ENCODE results near the gene SLC26A5. TPM values are rescaled to one million over a fixed set of nuclear protein-coding genes. Genes with fewer than 3 reads are reported as not detected.

Gene SLC26A5
- total and polyA plus RNA-seq, 9 donors: 0.06 to 0.34 (median 0.11) TPM; not detected in 5

DNA sequence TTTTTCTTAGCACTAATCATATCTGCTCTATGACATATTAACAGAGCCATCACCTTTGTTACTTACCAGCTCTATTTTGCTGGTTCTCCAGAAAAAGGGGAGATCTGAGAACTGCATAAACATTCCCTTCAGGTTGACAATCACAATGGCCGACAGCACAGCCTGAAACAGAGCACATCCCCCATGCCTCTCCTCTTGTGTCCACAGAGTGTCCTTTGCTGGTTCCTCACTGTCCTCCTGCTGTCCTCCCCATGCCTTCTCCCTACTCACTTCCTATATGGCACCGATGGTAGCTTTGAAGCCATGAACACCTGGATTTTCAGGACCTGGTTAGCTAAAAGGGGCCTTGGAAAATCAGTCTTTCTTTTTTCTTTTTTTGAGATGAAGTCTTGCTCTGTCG, 56.7 kb downstream of the SLC26A5 start:
- TF ChIP-seq, protein P1, sequence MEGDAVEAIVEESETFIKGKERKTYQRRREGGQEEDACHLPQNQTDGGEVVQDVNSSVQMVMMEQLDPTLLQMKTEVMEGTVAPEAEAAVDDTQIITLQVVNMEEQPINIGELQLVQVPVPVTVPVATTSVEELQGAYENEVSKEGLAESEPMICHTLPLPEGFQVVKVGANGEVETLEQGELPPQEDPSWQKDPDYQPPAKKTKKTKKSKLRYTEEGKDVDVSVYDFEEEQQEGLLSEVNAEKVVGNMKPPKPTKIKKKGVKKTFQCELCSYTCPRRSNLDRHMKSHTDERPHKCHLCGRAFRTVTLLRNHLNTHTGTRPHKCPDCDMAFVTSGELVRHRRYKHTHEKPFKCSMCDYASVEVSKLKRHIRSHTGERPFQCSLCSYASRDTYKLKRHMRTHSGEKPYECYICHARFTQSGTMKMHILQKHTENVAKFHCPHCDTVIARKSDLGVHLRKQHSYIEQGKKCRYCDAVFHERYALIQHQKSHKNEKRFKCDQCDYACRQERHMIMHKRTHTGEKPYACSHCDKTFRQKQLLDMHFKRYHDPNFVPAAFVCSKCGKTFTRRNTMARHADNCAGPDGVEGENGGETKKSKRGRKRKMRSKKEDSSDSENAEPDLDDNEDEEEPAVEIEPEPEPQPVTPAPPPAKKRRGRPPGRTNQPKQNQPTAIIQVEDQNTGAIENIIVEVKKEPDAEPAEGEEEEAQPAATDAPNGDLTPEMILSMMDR (IDR thresholded peaks at IDR 0.05): no peak
- TF ChIP-seq POLR2A (IDR thresholded peaks at IDR 0.05): no peak
- no peak for TF ChIP-seq EP300 (IDR thresholded peaks at IDR 0.05)
- WGBS, 3 donors: 76 to 87% (median 81%) methylated on average over 3 of the region's 3 CpGs

DNA sequence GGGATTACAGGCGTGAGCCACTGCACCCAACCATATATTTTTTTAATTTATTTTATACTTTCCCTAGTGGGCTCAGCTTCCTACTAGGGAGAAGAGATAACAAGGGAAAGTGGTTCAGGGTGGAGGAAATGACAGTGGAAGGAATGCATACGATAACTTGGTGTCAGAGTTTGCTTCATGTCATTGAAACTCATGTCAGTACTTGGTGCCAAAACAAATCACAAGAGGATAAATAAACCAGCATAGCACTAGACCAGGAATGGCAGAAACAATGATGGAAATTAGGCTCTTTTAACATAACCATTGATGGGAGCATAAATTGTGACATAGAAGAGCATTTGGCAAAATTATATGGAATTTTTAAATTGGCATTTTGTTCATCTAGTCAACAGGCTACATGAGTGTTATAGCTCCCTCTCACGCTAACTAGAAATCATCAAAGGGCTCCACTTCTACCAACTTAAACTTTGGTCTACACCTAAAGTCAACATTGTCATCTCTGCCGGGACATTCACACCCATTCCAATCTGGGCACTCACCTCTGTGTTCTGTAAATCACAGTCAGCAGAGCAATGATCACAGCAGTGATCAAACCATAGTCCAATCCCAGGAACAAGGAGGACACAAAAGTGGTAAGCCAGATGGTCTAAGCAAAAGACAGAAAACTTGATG, 57.4 kb downstream of the SLC26A5 start:
- no peaks in the 10 kb centered on the region for H3K4me1 ChIP-seq (ENCODE audit: insufficient read depth)
- H3K27me3 ChIP-seq: no peaks in the 10 kb centered on the region
- no peak overlapping the region for H3K4me3 ChIP-seq
- no peaks in the 10 kb centered on the region for H3K9me3 ChIP-seq
- intact Hi-C loops (cut with DNase I): no loop called here
- no peak for TF ChIP-seq EP300 (IDR thresholded peaks at IDR 0.05)
- TF ChIP-seq POLR2A (IDR thresholded peaks at IDR 0.05): no peak
- TF ChIP-seq, protein P1 (IDR thresholded peaks at IDR 0.05): no peak
- H3K27ac ChIP-seq: no peak overlapping the region
- DNase-seq: no peak
- H3K36me3 ChIP-seq: no peaks in the 10 kb centered on the region
- WGBS, 3 donors: 76 to 77% (median 77%) methylated on average over 4 of the region's 4 CpGs

More for the DNA sequence above, 56.7 kb downstream of the SLC26A5 start:
- H3K9me3 ChIP-seq: no peaks in the 10 kb centered on the region
- no peaks in the 10 kb centered on the region for H3K27me3 ChIP-seq
- intact Hi-C loops (cut with DNase I): no loop called here
- no peak for DNase-seq
- no peak overlapping the region for H3K4me3 ChIP-seq
- H3K27ac ChIP-seq: no peak overlapping the region
- H3K36me3 ChIP-seq: no peaks in the 10 kb centered on the region
- H3K4me1 ChIP-seq (ENCODE audit: insufficient read depth): no peaks in the 10 kb centered on the region

DNA sequence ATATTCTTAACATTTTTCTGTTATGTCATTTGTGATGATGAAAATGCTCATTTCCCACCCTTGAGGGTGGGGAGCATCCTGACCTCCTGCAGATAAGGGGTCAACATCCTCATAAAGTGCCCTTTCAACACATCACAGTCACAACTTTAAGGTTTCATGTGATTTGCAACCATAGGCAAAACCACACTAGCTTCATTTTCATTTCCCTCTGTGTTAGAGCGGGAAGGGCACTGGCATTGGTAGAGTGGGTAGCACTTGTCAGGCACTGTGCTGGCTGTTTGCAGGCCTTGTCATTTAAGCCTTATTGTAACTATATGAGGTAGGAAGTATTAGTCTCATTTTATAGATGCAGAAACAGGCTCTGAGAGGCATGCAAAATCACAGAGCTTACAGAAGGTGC, 58.8 kb downstream of the SLC26A5 start:
- TF ChIP-seq EP300 (IDR thresholded peaks at IDR 0.05): no peak
- TF ChIP-seq POLR2A (IDR thresholded peaks at IDR 0.05): no peak
- TF ChIP-seq, protein P1 (IDR thresholded peaks at IDR 0.05): no peak
- H3K4me1 ChIP-seq (ENCODE audit: insufficient read depth): no peaks in the 10 kb centered on the region
- intact Hi-C loops (cut with DNase I): no loop called here
- no peaks in the 10 kb centered on the region for H3K27me3 ChIP-seq
- H3K4me3 ChIP-seq: no peak overlapping the region
- no peak overlapping the region for H3K27ac ChIP-seq
- H3K36me3 ChIP-seq: no peaks in the 10 kb centered on the region
- DNase-seq: no peak
- H3K9me3 ChIP-seq: no peaks in the 10 kb centered on the region
- 57 to 81% (median 63%) methylated on average over 1 of the region's 1 CpG for WGBS, 3 donors

DNA sequence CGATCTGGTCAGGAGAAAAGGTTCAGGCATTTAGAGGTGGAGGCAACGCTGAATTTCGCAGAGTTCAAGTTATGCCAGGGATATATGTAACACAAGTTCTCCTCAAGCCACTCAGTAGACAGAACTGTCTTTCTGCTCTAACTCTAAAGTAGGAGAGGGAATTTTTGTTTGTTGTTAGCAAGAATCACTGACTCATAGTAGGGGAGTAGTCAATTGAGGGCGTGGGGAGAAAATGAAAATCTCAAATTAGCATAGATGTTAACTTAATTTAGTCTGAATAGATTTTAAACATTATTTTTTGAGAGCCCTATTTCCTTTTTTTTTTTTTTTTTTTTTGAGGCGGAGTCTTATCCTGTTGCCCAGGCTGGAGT, 64.0 kb downstream of the SLC26A5 start:
- WGBS, 3 donors: 84 to 85% (median 85%) methylated on average over 5 of the region's 5 CpGs
- no peak for DNase-seq
- intact Hi-C loops (cut with DNase I): no loop called here
- H3K4me3 ChIP-seq: no peak overlapping the region
- H3K9me3 ChIP-seq: no peaks in the 10 kb centered on the region
- H3K36me3 ChIP-seq: no peaks in the 10 kb centered on the region
- TF ChIP-seq, protein P1 (IDR thresholded peaks at IDR 0.05): no peak
- TF ChIP-seq POLR2A (IDR thresholded peaks at IDR 0.05): no peak
- no peak for TF ChIP-seq EP300 (IDR thresholded peaks at IDR 0.05)
- H3K4me1 ChIP-seq (ENCODE audit: insufficient read depth): no peaks in the 10 kb centered on the region
- H3K27me3 ChIP-seq: no peaks in the 10 kb centered on the region
- no peak overlapping the region for H3K27ac ChIP-seq

Data from ovary (tissue), 9 donors.